ENCODE data around the gene ARG2. TPM values are rescaled to one million over a fixed set of nuclear protein-coding genes. Genes with fewer than 3 reads are reported as not detected.
"Not testable (repeated sequence)": the region's sequence is repeated elsewhere in the genome, so short reads cannot be mapped to it uniquely, and the experiment has no call there.

ARG2 gene
- total and polyA plus RNA-seq, 2 experiments from 2014 or later, result 29.0 to 35.0 TPM

DNA sequence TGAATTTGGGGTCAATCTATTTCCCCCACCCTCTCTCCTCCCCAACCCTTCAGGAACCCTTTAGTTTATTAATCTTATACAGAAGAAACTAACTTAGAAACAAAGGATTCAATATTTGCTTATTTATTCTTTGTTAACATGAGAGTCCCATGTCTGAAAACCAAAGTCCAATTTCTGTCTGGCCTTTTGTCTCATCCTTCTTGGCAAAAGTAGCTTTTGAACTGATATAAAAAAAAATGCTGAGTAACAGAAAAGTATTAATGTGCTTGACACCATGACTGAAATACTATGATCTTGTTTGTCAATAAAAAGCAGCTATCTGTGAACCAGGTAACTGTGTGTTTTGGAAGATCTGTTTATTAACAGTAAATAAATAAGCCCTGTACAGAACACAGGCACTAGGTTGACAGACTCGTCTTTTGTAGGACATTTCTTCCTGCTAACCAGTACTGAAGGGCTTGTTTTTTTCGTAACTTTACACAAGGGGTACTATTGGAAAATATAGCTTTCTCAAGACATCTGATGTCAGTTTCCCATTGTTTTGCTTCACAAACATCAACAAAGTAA lies 30.4 kb upstream of the ARG2 start:
- Histone ChIP-seq H3K27me3 (no peaks in the 10 kb centered on the region), H2AFZ (no peak overlapping the region), H3K9me3 (ENCODE audit: low read depth) (no peaks in the 10 kb centered on the region), H3K36me3 (replicated peaks; ENCODE audit: insufficient read depth, low read depth) (peaks cover 3% of the 10 kb centered on the region), H3K79me2 (peaks cover under 1% of the 10 kb centered on the region), H3K4me1 (ENCODE audit: insufficient read depth) (peaks cover 19% of the 10 kb centered on the region), H3K9me2 (replicated peaks; ENCODE audit: insufficient read depth) (no peaks in the 10 kb centered on the region), H4K20me1 (ENCODE audit: insufficient read depth, poor library complexity, severe bottlenecking) (no peaks in the 10 kb centered on the region), H3K4me2 (no peak overlapping the region), H3K4me3 (no peak overlapping the region), H3K27ac (peak overlapping the region; percentile 45)
- WGBS (ENCODE audit: low lambda C conversion rate, missing lambda C conversion rate), result 82% methylated on average over 2 of the region's 2 CpGs
- TF ChIP-seq, protein P1, sequence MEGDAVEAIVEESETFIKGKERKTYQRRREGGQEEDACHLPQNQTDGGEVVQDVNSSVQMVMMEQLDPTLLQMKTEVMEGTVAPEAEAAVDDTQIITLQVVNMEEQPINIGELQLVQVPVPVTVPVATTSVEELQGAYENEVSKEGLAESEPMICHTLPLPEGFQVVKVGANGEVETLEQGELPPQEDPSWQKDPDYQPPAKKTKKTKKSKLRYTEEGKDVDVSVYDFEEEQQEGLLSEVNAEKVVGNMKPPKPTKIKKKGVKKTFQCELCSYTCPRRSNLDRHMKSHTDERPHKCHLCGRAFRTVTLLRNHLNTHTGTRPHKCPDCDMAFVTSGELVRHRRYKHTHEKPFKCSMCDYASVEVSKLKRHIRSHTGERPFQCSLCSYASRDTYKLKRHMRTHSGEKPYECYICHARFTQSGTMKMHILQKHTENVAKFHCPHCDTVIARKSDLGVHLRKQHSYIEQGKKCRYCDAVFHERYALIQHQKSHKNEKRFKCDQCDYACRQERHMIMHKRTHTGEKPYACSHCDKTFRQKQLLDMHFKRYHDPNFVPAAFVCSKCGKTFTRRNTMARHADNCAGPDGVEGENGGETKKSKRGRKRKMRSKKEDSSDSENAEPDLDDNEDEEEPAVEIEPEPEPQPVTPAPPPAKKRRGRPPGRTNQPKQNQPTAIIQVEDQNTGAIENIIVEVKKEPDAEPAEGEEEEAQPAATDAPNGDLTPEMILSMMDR (IDR thresholded peaks at IDR 0.05; ENCODE audit: poor library complexity), result no peak
- TF ChIP-seq EZH2 (IDR thresholded peaks at IDR 0.05; ENCODE audit: borderline replicate concordance) (no peak), EZH2phosphoT487 (IDR thresholded peaks at IDR 0.05; ENCODE audit: low read depth, severe bottlenecking, unreplicated experiment) (no peak)
- DNase-seq (ENCODE audit: low spot score), result no peak

DNA sequence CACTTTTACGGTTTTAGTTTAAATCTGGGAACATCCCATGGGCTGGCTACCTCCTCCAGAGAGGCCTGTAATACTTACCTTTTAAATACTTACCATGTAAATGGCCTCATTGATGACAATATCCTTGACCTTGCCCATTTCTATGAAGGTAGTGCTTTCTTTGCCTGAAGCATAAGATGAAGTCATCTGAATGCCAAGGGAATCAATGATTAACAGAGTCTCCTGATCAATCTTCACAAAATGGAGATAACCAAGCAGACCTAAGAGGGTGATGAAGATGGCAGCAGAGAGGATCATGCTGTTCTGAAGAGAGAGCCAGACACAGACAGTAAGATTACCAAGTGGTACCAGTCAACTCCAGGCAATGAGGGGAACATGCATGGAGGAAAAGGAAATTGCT lies 26.1 kb upstream of the ARG2 start:
- H2AFZ ChIP-seq; H3K4me2 ChIP-seq; H3K9me3 ChIP-seq (ENCODE audit: low read depth); H3K4me3 ChIP-seq; DNase-seq (ENCODE audit: low spot score); H4K20me1 ChIP-seq (ENCODE audit: insufficient read depth, poor library complexity, severe bottlenecking); H3K4me1 ChIP-seq (ENCODE audit: insufficient read depth); H3K27ac ChIP-seq; H3K36me3 ChIP-seq (replicated peaks; ENCODE audit: insufficient read depth, low read depth); H3K27me3 ChIP-seq; H3K9me2 ChIP-seq (replicated peaks; ENCODE audit: insufficient read depth): not testable (repeated sequence)
- H3K79me2 ChIP-seq, result peaks cover 30% of the 10 kb centered on the region
- WGBS (ENCODE audit: low lambda C conversion rate, missing lambda C conversion rate), result 41% methylated on average over 1 of the region's 1 CpG

DNA sequence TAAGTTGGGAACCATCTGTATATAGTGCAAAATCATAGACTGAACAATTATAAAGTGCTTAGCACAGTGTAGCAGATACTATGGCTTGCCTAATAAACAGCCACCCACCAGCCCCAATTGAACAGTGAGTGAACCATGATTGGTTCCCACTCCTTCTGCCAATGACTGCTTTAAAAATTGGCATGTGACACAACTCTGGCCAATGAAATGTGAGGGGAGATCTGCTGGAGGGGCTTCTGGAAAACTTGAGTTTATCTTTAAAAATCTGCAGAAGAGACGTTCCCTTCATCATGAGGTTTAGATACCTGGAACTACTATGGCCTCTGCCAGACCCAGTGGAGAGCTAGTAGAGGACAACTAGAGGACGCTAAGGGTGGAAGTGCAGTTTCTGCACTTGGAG lies 24.3 kb upstream of the ARG2 start:
- no peaks in the 10 kb centered on the region for H4K20me1 ChIP-seq (ENCODE audit: insufficient read depth, poor library complexity, severe bottlenecking)
- H3K9me3 ChIP-seq (ENCODE audit: low read depth), result no peaks in the 10 kb centered on the region
- H3K4me3 ChIP-seq, result no peak overlapping the region
- peaks cover 5% of the 10 kb centered on the region for H3K4me1 ChIP-seq (ENCODE audit: insufficient read depth)
- H3K36me3 ChIP-seq (replicated peaks; ENCODE audit: insufficient read depth, low read depth), result peaks cover 3% of the 10 kb centered on the region
- H3K79me2 ChIP-seq, result peaks cover 35% of the 10 kb centered on the region
- H2AFZ ChIP-seq, result no peak overlapping the region
- H3K9me2 ChIP-seq (replicated peaks; ENCODE audit: insufficient read depth), result no peaks in the 10 kb centered on the region
- H3K27ac ChIP-seq, result no peak overlapping the region
- no peaks in the 10 kb centered on the region for H3K27me3 ChIP-seq
- H3K4me2 ChIP-seq, result no peak overlapping the region
- 94% methylated on average over 2 of the region's 2 CpGs for WGBS (ENCODE audit: low lambda C conversion rate, missing lambda C conversion rate)
- TF ChIP-seq, protein P1 (IDR thresholded peaks at IDR 0.05; ENCODE audit: poor library complexity), result no peak
- TF ChIP-seq EZH2phosphoT487 (IDR thresholded peaks at IDR 0.05; ENCODE audit: low read depth, severe bottlenecking, unreplicated experiment), result no peak
- TF ChIP-seq EZH2 (IDR thresholded peaks at IDR 0.05; ENCODE audit: borderline replicate concordance), result no peak
- no peak for DNase-seq (ENCODE audit: low spot score)

DNA sequence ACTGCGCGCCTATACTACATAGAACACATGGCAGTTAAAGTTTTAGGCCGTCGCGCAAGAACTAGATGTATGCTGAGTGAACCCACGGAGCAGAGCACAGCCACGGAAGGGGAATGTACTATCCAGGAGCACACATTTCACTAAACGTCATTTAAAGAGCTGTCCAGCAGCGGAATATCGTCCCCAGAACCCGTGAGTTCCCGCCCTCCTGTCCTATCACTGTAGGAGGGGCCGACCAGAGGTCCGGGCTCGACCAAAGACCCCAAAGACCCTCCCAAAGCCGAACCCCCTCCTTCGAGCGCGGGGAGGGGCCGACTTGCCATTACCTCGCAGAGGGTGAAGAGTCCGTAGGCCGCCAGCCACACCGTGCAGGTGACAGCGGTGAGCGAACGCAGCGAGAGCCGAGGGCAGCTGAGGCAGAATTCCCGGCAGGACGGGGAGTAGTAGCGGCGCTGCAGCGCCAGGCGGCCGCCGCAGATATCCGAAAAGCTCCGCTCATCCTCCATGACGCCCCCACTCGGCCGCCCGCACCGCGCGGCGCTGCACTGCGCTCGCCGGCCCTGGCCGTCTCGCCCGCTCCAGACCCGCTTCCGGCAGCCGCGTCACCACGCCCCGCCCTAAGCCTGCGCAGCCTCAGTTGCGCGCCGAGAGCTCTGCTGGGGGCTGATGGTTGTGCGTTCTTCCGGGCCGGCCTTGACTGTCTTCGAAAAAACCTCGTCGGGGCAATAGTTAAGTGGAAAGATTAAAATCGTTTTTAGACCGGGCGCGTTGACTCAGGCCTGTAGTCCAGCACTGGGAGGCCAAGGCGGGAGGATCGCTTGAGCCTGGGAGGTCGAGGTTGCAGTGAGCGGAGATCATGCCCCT lies 19.8 kb upstream of the ARG2 start, which contains the start of gene PIGH:
PIGH (minus strand) TSS at position 571 of the 864 bp plus-strand sequence; CDS start at position 506, 65 bp downstream.
- Histone ChIP-seq H3K36me3 (replicated peaks; ENCODE audit: insufficient read depth, low read depth) (no peaks in the 10 kb centered on the region), H3K4me1 (ENCODE audit: insufficient read depth) (no peaks in the 10 kb centered on the region), H3K27me3 (no peaks in the 10 kb centered on the region), H3K79me2 (peaks cover 31% of the 10 kb centered on the region), H3K27ac (peak within 1 kb of the TSS; percentile 95), H3K4me2 (peak within 1 kb of the TSS; percentile 81), H2AFZ (peak within 1 kb of the TSS; percentile 97), H4K20me1 (ENCODE audit: insufficient read depth, poor library complexity, severe bottlenecking) (no peaks in the 10 kb centered on the region), H3K9me3 (ENCODE audit: low read depth) (no peaks in the 10 kb centered on the region), H3K4me3 (peak within 1 kb of the TSS; percentile 85), H3K9me2 (replicated peaks; ENCODE audit: insufficient read depth) (no peaks in the 10 kb centered on the region)
- peak; percentile 95 for DNase-seq (ENCODE audit: low spot score)
- 7% methylated on average over 68 of the region's 77 CpGs for WGBS (ENCODE audit: low lambda C conversion rate, missing lambda C conversion rate)
- TF ChIP-seq, protein P1 (IDR thresholded peaks at IDR 0.05; ENCODE audit: poor library complexity), result peak; percentile 55
- TF ChIP-seq EZH2 (IDR thresholded peaks at IDR 0.05; ENCODE audit: borderline replicate concordance) (no peak), EZH2phosphoT487 (IDR thresholded peaks at IDR 0.05; ENCODE audit: low read depth, severe bottlenecking, unreplicated experiment) (no peak)

DNA sequence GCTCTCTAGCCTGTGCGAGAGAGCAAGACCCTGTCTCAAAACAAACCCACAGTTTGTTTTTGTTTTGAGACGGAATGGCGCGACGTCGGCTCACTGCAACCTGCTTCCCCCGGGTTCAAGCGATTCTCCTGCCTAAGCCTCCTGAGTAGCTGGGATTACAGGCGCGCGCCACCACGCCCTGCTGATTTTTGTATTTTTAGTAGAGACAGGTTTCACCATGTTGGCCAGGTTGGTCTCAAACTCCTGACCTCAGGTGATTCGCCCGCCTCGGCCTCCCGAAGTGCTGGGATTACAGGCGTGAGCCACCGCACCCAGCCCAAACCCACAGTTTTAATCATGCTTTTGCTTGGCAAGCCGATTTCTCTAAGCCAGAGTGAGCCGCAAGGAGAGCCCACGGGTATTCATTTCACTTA lies 19.2 kb upstream of the ARG2 start:
- H3K4me2 ChIP-seq, result peak overlapping the region; percentile 81
- H4K20me1 ChIP-seq (ENCODE audit: insufficient read depth, poor library complexity, severe bottlenecking); H3K9me3 ChIP-seq (ENCODE audit: low read depth); H3K27me3 ChIP-seq; H3K9me2 ChIP-seq (replicated peaks; ENCODE audit: insufficient read depth); DNase-seq (ENCODE audit: low spot score); H3K4me1 ChIP-seq (ENCODE audit: insufficient read depth); H3K36me3 ChIP-seq (replicated peaks; ENCODE audit: insufficient read depth, low read depth): not testable (repeated sequence)
- peaks cover 31% of the 10 kb centered on the region for H3K79me2 ChIP-seq
- H2AFZ ChIP-seq, result peak overlapping the region; percentile 97
- 94% methylated on average over 21 of the region's 21 CpGs for WGBS (ENCODE audit: low lambda C conversion rate, missing lambda C conversion rate)
- peak overlapping the region; percentile 95 for H3K27ac ChIP-seq
- peak overlapping the region; percentile 85 for H3K4me3 ChIP-seq
